Measurements from ENCODE around the gene ANKRD17.
"Not testable (repeated sequence)": the region's sequence is repeated elsewhere in the genome, so short reads cannot be mapped to it uniquely, and the experiment has no call there.

Gene ANKRD17

GRCh38 chr4:73247100-73247499 is 11.5 kb downstream of the ANKRD17 start:
- DNase-seq, result no peak

GRCh38 chr4:73245955-73246354 is 12.6 kb downstream of the ANKRD17 start:
- DNase-seq, result no peak

DNA sequence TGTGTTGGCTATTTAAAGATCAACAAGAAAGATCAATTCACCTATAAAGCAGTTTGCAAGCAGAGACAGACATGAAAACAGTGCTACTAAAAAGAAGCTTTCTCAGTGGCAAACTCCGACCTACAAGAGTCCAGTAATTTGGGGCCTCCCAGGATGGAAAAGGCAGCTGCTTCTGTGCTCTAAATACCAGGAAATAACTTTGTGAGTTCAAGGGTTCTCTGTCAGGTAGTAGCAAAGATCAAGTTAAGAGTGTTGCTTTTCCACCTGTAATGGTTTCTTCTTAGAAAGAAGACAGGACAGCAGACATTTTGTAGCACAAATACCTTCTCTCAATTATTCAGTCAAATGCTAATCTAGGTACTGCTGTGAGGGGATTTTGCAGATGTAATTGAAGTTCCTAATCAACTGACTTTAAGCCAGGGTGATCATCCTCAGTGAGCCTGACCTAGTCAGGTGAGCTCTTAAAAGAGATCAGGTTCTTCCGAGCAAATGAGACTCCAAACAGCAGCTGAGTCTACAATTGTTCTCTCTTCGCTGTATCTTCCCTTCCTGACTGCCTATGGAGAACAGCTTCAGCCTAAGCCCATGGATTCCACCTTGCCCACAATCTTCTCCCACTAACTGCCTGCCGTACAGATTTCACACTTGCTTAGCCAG is 13.5 kb downstream of the ANKRD17 start:
- no peak for DNase-seq

- DNase-seq, result no peak
Measured at GRCh38 chr4:73237044-73237443, 21.6 kb downstream of the ANKRD17 start.

DNA sequence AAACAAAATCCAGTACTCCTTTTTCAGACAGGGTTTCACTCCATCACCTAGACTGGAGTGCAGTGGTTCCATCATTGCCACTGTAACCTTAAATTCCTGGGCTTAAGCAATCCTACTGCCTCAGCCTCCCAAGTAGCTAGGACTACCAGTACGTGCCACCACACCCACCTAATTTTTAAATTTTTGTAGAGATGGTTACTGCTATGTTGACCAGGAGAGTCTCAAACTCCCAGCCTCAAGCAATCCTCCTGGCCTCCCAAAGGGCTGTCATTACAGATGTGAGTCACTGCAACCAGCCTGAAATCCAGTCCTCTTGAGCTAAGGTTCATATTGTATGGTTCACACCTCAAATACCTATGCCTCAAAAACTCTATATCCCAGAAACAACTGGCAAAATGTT is 22.4 kb downstream of the ANKRD17 start:
- no peak for DNase-seq

DNA sequence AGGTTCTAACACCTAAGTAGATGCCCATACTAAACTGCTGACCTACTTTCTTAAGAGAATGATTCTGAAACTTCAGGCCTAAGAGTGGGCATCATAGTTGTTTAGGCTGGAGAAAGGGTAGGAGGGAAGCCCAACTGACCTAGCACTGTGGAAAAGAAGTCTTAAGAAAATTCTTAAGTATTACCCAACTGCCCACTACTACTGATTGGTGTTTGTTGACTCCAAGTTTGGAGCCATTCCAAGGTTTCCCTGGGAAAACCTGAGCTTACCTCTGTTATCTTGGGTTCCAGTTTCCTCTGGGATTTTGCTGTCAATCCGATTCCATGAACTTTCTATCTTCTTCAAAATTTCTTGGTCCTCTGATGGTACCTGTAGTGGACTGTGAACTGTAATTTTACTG is 23.9 kb downstream of the ANKRD17 start:
- no peak for DNase-seq

GRCh38 chr4:73231518-73232487 is 26.8 kb downstream of the ANKRD17 start:
- no peak for DNase-seq

DNA sequence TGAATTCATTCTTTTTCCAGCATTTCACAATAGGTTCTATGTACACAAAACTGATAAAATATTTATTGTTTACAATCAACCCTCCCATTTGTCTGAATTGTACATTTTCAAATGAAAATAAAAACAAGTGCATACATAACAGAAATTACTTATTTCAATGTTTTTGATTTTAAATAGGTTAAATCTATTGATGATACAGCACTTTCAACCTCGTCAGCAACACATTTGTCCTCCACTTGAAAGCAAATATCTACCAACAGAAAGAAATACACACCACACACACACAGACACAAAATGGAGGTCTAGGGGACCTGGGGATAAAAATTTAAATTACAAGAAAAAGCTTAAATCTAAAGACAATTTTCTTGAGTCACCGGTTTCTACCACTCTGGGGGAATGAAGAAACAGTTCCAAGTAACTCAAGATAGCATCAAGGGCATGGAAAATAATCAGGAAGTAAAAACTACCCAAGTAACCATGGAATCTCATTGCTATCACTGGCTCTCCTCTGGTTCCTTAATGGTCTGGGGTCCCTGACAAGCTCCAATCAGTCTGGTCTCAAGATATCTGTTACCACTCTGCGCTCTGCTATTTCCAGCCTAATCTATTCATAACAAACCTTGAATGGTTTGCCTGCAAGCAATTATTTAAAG is 27.6 kb downstream of the ANKRD17 start:
- no peak for DNase-seq

- DNase-seq, result not testable (repeated sequence)
Measured at GRCh38 chr4:73228800-73229199, 29.8 kb downstream of the ANKRD17 start.

DNA sequence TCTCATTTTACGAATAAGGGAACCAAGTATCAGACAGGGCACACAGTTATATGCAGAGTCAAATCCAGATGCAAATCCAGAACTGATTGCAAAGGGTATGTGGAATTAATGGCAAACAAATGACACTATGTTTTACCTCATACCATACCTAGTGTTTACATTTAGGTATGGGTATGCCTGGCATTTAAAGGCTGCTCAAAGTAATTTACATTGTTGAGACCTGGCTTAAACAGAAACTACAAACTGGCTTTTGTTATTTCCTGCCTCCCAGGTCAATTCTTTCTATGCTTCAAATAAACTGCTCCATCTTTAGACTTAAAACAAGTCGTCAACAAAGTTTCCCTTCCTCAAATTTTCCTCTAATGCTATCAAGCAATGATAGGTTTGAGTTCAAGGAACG is 33.7 kb downstream of the ANKRD17 start:
- DNase-seq, result no peak

GRCh38 chr4:73223258-73223650 is 35.3 kb downstream of the ANKRD17 start:
- no peak for DNase-seq

DNA sequence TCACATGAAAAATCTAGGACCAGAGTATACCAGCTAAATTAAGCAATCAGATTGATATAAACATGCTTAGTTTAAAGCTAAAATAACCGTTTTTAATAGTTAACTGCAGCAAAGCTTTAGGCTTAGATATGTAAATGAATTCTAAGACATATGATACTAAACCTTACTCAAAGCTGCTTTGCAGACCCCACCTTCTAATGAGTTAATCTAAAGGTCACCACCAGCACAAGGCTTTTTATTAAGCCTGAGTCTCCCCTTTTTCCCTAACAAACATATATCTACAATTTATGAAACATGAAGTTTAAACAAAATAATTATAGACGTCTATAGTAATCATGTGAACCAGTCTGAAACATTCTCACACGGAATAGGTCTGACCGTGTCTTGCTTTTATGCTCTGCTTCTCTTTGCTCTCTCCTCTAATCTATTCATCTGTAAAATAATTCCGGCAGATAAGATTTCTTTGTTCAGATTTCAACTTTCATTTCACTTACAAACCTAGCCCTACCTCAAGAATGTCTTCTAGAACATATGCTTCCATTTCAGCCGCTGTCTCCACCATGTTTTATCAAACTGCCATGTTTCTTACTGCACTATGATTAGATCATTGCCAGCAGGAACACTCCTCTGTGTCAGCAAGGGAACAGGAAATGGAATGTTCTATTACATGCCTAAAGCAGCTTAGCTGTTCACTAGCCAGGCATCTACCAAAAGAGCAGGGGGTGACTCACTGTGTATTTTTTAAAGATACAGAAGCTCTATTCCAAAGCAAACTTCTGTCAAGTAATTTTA is 35.9 kb downstream of the ANKRD17 start:
- DNase-seq, result peak; percentile 25

DNA sequence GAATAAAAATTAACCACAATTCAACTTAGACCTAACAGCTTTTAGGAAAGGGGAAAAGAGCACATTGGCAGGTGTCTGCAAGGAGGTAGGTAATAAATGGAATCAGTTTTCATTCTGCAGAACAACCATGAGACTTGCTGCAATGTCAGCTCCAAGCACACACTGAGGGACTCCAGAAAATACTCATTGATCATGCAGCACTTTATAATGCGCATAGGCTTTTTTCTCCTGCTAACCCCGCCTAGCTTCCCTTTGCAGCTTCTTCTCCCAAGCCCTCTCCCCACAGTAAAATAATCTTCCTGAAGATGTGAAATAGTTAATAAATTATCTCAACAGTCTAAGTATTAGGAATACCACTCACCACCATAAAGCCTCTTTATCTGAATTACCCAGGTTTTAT is 36.9 kb downstream of the ANKRD17 start:
- no peak for DNase-seq

- DNase-seq, result no peak
Measured at GRCh38 chr4:73220815-73221214, 37.8 kb downstream of the ANKRD17 start.

DNA sequence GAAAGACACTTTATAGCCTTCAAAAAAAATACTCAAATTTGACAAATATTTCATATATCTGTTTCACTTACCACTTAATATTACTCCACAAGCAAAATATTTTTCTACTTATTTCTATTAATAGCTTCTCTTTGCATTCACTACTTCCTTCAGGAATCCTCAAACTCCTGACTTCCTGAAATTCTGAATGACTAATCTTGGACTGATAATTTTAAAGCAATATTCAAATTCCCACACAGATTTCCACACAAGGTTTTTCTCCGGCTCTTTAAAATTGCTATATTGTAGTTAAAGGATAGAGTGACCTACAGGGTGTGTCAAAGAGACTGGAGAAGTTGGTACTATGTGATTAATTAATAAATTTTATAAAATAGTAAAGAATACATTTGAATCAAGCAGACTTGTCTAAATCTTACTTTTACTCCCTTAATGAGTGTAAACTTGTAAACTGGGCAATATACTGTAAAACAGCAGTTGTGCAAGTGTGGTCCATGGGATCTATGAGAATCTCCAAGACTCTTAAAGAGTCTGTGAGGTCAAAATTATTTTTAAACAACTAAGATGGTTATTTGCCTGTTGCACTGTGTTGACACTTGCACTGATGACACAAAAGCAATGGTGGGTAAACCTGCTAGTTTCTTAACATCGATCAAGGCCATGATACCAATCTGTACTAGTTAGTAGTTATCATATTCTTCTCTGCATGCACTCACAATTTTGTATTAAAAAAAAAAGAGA is 44.5 kb downstream of the ANKRD17 start:
- DNase-seq, result no peak

- no peak for DNase-seq
Measured at GRCh38 chr4:73212982-73213730, 45.4 kb downstream of the ANKRD17 start.

- no peak for DNase-seq
Measured at GRCh38 chr4:73211968-73212367, 46.6 kb downstream of the ANKRD17 start.

DNA sequence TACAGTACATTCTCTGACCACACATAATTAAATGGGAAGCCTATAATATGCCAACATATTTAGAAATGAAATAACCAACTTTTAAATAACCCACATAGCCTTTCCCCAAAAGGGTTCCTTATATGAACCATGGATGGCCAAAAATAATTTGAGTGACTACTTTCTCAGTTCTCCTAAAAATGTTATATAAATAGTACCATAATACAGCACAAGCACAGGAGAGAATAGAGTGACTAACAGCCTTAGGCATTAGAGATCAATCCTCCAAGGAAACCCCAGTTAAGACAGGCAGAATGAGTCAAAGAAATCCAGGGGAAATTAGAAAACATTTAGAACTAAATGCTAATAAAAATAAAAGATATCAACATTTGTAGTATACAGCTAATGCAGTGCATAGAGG is 50.2 kb downstream of the ANKRD17 start:
- DNase-seq, result no peak

- no peak for DNase-seq
Measured at GRCh38 chr4:73206236-73206635, 52.4 kb downstream of the ANKRD17 start.

GRCh38 chr4:73205482-73205881 is 53.1 kb downstream of the ANKRD17 start:
- no peak for DNase-seq

DNA sequence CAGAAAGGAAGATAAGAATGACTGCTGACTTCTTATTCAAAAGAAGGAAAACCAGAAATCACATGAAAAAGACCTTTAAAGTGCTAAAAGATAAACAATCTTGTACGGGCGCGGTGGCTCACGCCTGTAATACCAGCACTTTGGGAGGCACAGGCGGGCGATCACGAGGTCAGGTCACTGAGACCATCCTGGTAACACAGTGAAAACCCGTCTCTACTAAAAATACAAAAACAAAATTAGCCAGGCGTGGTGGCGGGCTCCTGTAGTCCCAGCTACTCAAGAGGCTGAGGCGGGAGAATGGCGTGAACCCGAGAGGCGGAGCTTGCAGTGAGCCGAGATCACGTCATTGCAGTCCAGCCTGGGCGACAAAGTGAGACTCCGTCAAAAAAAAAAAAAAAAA is 54.6 kb downstream of the ANKRD17 start:
- DNase-seq, result not testable (repeated sequence)
